Heart left ventricle (tissue), 16 donors: Measurements from ENCODE around the gene PFDN4. TPM values are rescaled to one million over a fixed set of nuclear protein-coding genes. Genes with fewer than 3 reads are reported as not detected.

ENCODE experiments used
- ATAC-seq, 4 donors: fragments of 200-7000 bp; cut with Tn5 transposase; one replicate each; pipeline ENCODE4 v1.9.1; 2020 to 2022; ENCODE audit warnings: moderate library complexity in 4 of 4, mild to moderate bottlenecking in 3 of 4, moderate number of reproducible peaks in 1 of 4
- DNase-seq, 5 donors: peaks; one replicate each; pipeline ENCODE4 v3.0.0-alpha.2; 2020
- H3K27ac ChIP-seq, 12 donors: fragments of 200-600 bp; sonication (generic) in 4 of 12; one replicate each; pipeline versions ENCODE4 v1.5.0 to v1.8.0; 2016 to 2022; ENCODE audit warnings: mild to moderate bottlenecking in 2 of 12
- H3K27me3 ChIP-seq, 9 donors: fragments of 200-600 bp; sonication (generic) in 2 of 9; one replicate each; pipeline versions ENCODE4 v1.5.1 to v1.8.0; 2016 to 2022; ENCODE audit warnings: mild to moderate bottlenecking in 3 of 9
- H3K36me3 ChIP-seq, 9 donors: fragments of 200-600 bp; sonication (generic) in 2 of 9; one replicate each; pipeline versions ENCODE4 v1.5.0 to v1.8.0; 2018 to 2022; ENCODE audit warnings: mild to moderate bottlenecking in 2 of 9
- H3K4me1 ChIP-seq, 12 donors: fragments of 200-600 bp; sonication (generic) in 4 of 12; one replicate each; pipeline versions ENCODE4 v1.5.0 to v1.8.0; 2016 to 2022; ENCODE audit warnings: mild to moderate bottlenecking in 3 of 12
- H3K4me3 ChIP-seq, 12 donors: fragments of 200-600 bp; sonication (generic) in 4 of 12; one replicate each; pipeline versions ENCODE4 v1.5.0 to v1.8.0; 2017 to 2022; ENCODE audit warnings: mild to moderate bottlenecking in 9 of 12, moderate library complexity in 4 of 12
- H3K9me3 ChIP-seq, 12 donors: fragments of 200-600 bp; sonication (generic) in 4 of 12; one replicate each; pipeline versions ENCODE4 v1.5.0 to v1.8.0; 2016 to 2022; ENCODE audit warnings: mild to moderate bottlenecking in 1 of 12
- CTCF ChIP-seq, 12 donors: fragments of 200-600 bp; sonication (generic) in 4 of 12; IDR thresholded peaks; one replicate each; pipeline versions ENCODE4 v1.5.0 to v1.8.0; 2018 to 2022; ENCODE audit warnings: antibody characterized with exemption in 12 of 12, mild to moderate bottlenecking in 5 of 12
- POLR2A ChIP-seq, 2 donors: fragments of 450-650 bp; IDR thresholded peaks; one replicate each; pipeline ENCODE4 v1.6.1; 2017; ENCODE audit warnings: antibody characterized with exemption in 2 of 2, mild to moderate bottlenecking in 2 of 2, moderate library complexity in 2 of 2
- WGBS, 4 donors: extraction: QIAGEN DNeasy Blood & Tissue Kit in 2 of 4; methylation state at CpG; one replicate each; pipeline versions ENCODE4 v1.1.5 to v1.1.7; 2013 to 2018; 5-methylcytosine and 5-hydroxymethylcytosine counted together
- intact Hi-C, 10 donors: fragments of 100-400 bp; cut with DNase I; formaldehyde crosslinking; loops; one replicate each; pipeline versions ENCODE4 v1.11.1 to v1.14.2; 2022
- polyA plus RNA-seq, 2 donors: library from polyadenylated mRNA; stranded (reverse); fragments of 200-250 nt; gene quantifications; one replicate each; pipeline ENCODE4 v1.2.3, GENCODE V29; 2013
- total RNA-seq, 9 donors: library from RNA; depleted of rRNA in 2 of 9; stranded (reverse); fragments of >200 nt in 2 of 9; fragmentation: NEBNext Ultra II Directional in 3 of 9; extraction: Animal tissue kit (Norgen Biotek cat#: 25700) in 3 of 9; gene quantifications; one replicate each; pipeline versions ENCODE4 v1.1.0 to v1.2.4, GENCODE V29; 2016 to 2023
- donor health status: ischemic (EF 13 %, LVEDD 7.1; RV severe dilation, severe dysfunction).
- donor health status: healthy with polysubstance abuse.
- donor health status: DM: no; HTN: yes; CAD: no.
- donor health status: DM: no; HTN: no; CAD: no.
- donor health status: ischemic (EF 25% LVEDD 6.9; RV normal size, moderate dysfunction).
- donor health status: ischemic (EF 25% LVEDD 5.7; RV mildly dilated, moderate dysfunction).
- donor health status: healthy.
- donor health status: DM: yes; HTN: yes; CAD: no.
- donor health status: ischemic (EF 35%, LVEDD 5.7; RV mildly dilated, moderate dysfunction).
- donor health status: nonischemic (EF 11% LVEDD 7.7; RV severe dilation, severe dysfunction).
- donor health status: DM: yes; HTN: yes; CAD: no.
- donor health status: PGD.
- donor health status: ischemic (EF 29% LVEDD 5.4; RV normal size, mild dysfunction).
- donor health status: nonischemic (EF 23%, LVEDD 6.1; RV moderate dilation, normal function).

Gene PFDN4
- total and polyA plus RNA-seq, 11 donors, result 21.0 to 92.0 (median 28.5) TPM

DNA sequence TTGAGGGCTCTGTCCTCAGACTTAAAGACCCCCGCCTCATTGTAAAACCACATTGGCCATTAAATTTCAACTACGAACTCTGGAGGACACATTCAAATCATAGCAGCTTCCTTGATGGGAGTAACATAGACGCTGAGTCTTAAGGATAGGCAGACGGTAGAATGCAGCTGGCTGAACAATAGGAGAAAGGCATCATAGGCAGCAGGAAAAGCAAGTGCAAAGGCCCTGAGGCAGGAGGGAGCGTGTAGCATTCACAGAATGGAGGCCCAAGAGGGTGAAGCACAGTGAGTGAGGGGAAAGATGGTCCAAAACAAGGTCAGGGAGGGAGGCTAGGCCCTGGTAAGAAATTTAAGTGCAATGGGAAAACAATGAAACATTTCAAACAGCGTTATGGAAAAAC lies 8.6 kb upstream of the PFDN4 start:
- WGBS, 4 donors, result 67 to 74% (median 73%) methylated on average over 6 of the region's 6 CpGs
- Histone ChIP-seq H3K4me1 (peaks cover 0 to 4% (median 0%) of the 10 kb centered on the region in 12 donors), H3K27ac (no peak overlapping the region), H3K27me3 (peaks cover 0 to 6% (median 0%) of the 10 kb centered on the region in 9 donors), H3K36me3 (no peaks in the 10 kb centered on the region), H3K9me3 (no peaks in the 10 kb centered on the region), H3K4me3 (no peak overlapping the region)
- DNase-seq, result no peak
- TF ChIP-seq POLR2A (IDR thresholded peaks at IDR 0.05) (no peak), CTCF (IDR thresholded peaks at IDR 0.05) (no peak)
- intact Hi-C loops, result loop anchor here in 7 of 10 donors (1.0 to 2.0 kb wide), 3 partner anchors 100 to 103 kb away; no protein-coding TSS in a partner anchor
- ATAC-seq, result no peak

DNA sequence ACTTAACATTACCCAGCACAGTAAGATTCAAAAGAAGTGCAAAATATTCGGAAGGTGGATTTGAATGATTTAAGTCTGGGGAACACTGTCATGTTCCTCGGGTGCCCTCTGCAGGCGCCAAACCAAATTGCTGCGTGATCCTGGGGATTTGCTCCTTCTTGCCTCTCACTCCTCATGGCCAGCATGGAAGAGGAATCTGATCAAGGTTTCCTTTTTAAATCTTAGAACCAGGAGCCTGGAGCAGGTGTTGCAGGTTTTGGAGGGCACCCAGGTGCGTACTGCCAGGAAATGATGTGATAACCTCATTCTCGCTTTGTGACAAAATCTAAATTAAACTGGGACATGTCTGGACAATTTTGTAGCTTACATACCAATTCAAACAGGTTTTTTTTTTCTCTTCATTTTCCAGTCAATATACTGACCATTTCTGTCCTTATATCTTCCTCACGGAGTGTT lies 8.1 kb upstream of the PFDN4 start:
- TF ChIP-seq CTCF (IDR thresholded peaks at IDR 0.05) (peak; percentile 82 to 93 (median 87)), POLR2A (IDR thresholded peaks at IDR 0.05) (no peak)
- WGBS, 4 donors, result 15 to 16% (median 15%) methylated on average over 7 of the region's 7 CpGs
- Histone ChIP-seq H3K27ac (no peak overlapping the region), H3K36me3 (no peaks in the 10 kb centered on the region), H3K27me3 (peaks cover 0 to 6% (median 0%) of the 10 kb centered on the region in 9 donors), H3K4me3 (no peak overlapping the region), H3K9me3 (no peaks in the 10 kb centered on the region), H3K4me1 (peaks cover 0 to 4% (median 0%) of the 10 kb centered on the region in 12 donors)
- peak in 3 of 4 donors; percentile 55 to 74 (median 68) for ATAC-seq
- intact Hi-C loops, result loop anchor here in 9 of 10 donors (1.0 to 10.0 kb wide), 5 partner anchors 101 to 625 kb away; no protein-coding TSS in a partner anchor
- peak; percentile 37 to 75 (median 58) for DNase-seq

GRCh38 chr20:54200487-54201267 lies 7.2 kb upstream of the PFDN4 start:
- intact Hi-C loops, result loop anchor here in 4 of 10 donors (2.0 to 10.0 kb wide), 3 partner anchors 102 to 626 kb away; no protein-coding TSS in a partner anchor
- WGBS, 4 donors, result 51 to 75% (median 56%) methylated on average over 7 of the region's 7 CpGs
- no peak overlapping the region for H3K4me3 ChIP-seq

More at GRCh38 chr20:54200487-54201267, 7.2 kb upstream of the PFDN4 start:
- ATAC-seq (no peak), DNase-seq (no peak)
- Histone ChIP-seq H3K9me3 (no peaks in the 10 kb centered on the region), H3K4me1 (peaks cover 0 to 4% (median 0%) of the 10 kb centered on the region in 12 donors), H3K36me3 (no peaks in the 10 kb centered on the region), H3K27me3 (no peaks in the 10 kb centered on the region), H3K27ac (no peak overlapping the region)
- no peak for TF ChIP-seq CTCF (IDR thresholded peaks at IDR 0.05)
- no peak for TF ChIP-seq POLR2A (IDR thresholded peaks at IDR 0.05)
